Liver (tissue), 3 donors: ENCODE data around the gene NXPH4.

ENCODE experiments used
- CTCF ChIP-seq: fragments of 150-350 bp; IDR thresholded peaks from 2 replicates; pipeline ENCODE4 v1.5.1; 2017; ENCODE audit warnings: improper control_type of control experiment, low read depth, low read length; ENCODE audit not compliant: missing input control
- EGR1 ChIP-seq, 2 donors: IDR thresholded peaks; 2 replicates each; pipeline ENCODE4 v1.6.1; 2016 to 2018; ENCODE audit warnings: antibody characterized with exemption in 2 of 2, low read depth in 2 of 2
- GABPA ChIP-seq, 2 donors: IDR thresholded peaks in 1 of 2; conservative IDR thresholded peaks in 1 of 2; 2 replicates each; pipeline ENCODE4 v1.6.1; 2016; ENCODE audit warnings: antibody characterized with exemption in 2 of 2, mild to moderate bottlenecking in 1 of 2, moderate library complexity in 1 of 2
- JUND ChIP-seq, 2 donors: IDR thresholded peaks; 2 replicates each; pipeline ENCODE4 v1.6.1; 2016; ENCODE audit warnings: antibody characterized with exemption in 2 of 2
- MAX ChIP-seq: IDR thresholded peaks from 2 replicates; pipeline ENCODE4 v1.6.1; 2016; ENCODE audit warnings: antibody characterized with exemption
- NR2F2 ChIP-seq: IDR thresholded peaks from 2 replicates; pipeline ENCODE4 v1.6.1; 2016; ENCODE audit warnings: antibody characterized with exemption
- SP1 ChIP-seq: IDR thresholded peaks from 2 replicates; pipeline ENCODE4 v1.6.1; 2018; ENCODE audit warnings: antibody characterized with exemption, mild to moderate bottlenecking
- TAF1 ChIP-seq: conservative IDR thresholded peaks from 2 replicates; pipeline ENCODE4 v1.6.1; 2016; ENCODE audit warnings: antibody characterized with exemption, mild to moderate bottlenecking
- YY1 ChIP-seq: IDR thresholded peaks from 2 replicates; pipeline ENCODE4 v1.6.1; 2016; ENCODE audit warnings: antibody characterized with exemption, mild to moderate bottlenecking
- TF ChIP-seq, protein P1 (sequence below): IDR thresholded peaks from 2 replicates; pipeline ENCODE4 v1.6.1; 2016; ENCODE audit warnings: antibody characterized with exemption, mild to moderate bottlenecking
- TF ChIP-seq, protein P2 (sequence below): IDR thresholded peaks from 2 replicates; pipeline ENCODE4 v1.6.1; 2016; ENCODE audit warnings: antibody characterized with exemption
- TF ChIP-seq, protein P3 (sequence below): IDR thresholded peaks from 2 replicates; pipeline ENCODE4 v1.6.1; 2016; ENCODE audit warnings: antibody characterized with exemption
- donor health status: healthy.
- donor health status: healthy.

GRCh38 chr12:57240926-57241401 is 24.4 kb downstream of the NXPH4 start:
- TF ChIP-seq CTCF = no peak
- no peak for TF ChIP-seq TAF1
- TF ChIP-seq, protein P1, sequence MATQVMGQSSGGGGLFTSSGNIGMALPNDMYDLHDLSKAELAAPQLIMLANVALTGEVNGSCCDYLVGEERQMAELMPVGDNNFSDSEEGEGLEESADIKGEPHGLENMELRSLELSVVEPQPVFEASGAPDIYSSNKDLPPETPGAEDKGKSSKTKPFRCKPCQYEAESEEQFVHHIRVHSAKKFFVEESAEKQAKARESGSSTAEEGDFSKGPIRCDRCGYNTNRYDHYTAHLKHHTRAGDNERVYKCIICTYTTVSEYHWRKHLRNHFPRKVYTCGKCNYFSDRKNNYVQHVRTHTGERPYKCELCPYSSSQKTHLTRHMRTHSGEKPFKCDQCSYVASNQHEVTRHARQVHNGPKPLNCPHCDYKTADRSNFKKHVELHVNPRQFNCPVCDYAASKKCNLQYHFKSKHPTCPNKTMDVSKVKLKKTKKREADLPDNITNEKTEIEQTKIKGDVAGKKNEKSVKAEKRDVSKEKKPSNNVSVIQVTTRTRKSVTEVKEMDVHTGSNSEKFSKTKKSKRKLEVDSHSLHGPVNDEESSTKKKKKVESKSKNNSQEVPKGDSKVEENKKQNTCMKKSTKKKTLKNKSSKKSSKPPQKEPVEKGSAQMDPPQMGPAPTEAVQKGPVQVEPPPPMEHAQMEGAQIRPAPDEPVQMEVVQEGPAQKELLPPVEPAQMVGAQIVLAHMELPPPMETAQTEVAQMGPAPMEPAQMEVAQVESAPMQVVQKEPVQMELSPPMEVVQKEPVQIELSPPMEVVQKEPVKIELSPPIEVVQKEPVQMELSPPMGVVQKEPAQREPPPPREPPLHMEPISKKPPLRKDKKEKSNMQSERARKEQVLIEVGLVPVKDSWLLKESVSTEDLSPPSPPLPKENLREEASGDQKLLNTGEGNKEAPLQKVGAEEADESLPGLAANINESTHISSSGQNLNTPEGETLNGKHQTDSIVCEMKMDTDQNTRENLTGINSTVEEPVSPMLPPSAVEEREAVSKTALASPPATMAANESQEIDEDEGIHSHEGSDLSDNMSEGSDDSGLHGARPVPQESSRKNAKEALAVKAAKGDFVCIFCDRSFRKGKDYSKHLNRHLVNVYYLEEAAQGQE = no peak
- no peak for TF ChIP-seq MAX
- TF ChIP-seq SP1 = no peak
- TF ChIP-seq, protein P2, sequence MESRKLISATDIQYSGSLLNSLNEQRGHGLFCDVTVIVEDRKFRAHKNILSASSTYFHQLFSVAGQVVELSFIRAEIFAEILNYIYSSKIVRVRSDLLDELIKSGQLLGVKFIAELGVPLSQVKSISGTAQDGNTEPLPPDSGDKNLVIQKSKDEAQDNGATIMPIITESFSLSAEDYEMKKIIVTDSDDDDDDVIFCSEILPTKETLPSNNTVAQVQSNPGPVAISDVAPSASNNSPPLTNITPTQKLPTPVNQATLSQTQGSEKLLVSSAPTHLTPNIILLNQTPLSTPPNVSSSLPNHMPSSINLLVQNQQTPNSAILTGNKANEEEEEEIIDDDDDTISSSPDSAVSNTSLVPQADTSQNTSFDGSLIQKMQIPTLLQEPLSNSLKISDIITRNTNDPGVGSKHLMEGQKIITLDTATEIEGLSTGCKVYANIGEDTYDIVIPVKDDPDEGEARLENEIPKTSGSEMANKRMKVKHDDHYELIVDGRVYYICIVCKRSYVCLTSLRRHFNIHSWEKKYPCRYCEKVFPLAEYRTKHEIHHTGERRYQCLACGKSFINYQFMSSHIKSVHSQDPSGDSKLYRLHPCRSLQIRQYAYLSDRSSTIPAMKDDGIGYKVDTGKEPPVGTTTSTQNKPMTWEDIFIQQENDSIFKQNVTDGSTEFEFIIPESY = no peak
- TF ChIP-seq, protein P3, sequence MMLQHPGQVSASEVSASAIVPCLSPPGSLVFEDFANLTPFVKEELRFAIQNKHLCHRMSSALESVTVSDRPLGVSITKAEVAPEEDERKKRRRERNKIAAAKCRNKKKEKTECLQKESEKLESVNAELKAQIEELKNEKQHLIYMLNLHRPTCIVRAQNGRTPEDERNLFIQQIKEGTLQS = no peak
- no peak for TF ChIP-seq EGR1 (IDR thresholded peaks at IDR 0.05; ENCODE audit: low read depth in 2 of 2)
- TF ChIP-seq YY1 = no peak
- no peak for TF ChIP-seq JUND (IDR thresholded peaks at IDR 0.05)
- no peak for TF ChIP-seq GABPA (IDR thresholded peaks at IDR 0.05 in 1 of 2, conservative IDR thresholded peaks at IDR 0.05 in 1 of 2)
- TF ChIP-seq NR2F2 = no peak
